ENCODE results near the gene GPC5.

Gene GPC5

DNA sequence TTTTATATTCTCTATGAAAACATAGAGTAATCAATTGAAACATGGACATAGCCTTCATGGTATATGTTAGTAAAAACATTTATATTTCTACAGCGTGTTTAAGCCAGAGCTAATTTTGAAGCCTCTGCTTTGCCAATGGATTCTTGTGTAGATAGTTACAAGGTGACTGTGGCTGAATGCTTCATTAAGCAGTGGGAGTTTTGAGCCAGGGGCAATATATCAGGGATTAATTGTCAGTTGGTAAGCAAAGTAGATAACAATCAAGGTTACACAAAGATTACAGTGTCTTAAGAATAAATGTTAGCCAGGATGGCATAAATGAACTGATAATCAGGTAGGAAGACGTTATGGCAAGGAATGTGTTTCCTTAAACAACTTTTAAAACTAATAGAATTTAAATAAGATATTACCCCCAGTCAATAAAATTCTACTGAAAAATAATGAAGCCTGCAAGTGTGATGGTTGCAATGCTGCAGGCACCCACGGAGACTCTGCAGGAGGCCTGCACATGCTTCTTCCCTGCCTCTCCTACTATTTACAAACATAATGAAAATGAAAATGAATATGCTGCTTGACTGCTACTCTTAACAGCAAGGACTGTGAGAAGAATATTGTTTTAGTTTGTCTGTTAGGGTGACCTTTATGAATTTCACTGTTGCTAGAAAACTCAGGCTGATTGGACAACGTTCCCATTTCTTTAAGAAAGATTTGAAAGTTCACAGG, 588.5 kb downstream of the GPC5 start:
- TF ChIP-seq SIN3A (IDR thresholded peaks at IDR 0.05; ENCODE audit: borderline replicate concordance, insufficient read depth, low read length) (no peak), POLR2AphosphoS5 (IDR thresholded peaks at IDR 0.05; ENCODE audit: low read depth, low read length) (no peak), TAF1 (IDR thresholded peaks at IDR 0.05; ENCODE audit: borderline replicate concordance, insufficient read depth, low read length) (no peak), FOXP2 (optimal IDR thresholded peaks at IDR 0.05; ENCODE audit: borderline replicate concordance, extremely low read depth, extremely low read length, insufficient read depth) (no peak)
- TF ChIP-seq, protein P1, sequence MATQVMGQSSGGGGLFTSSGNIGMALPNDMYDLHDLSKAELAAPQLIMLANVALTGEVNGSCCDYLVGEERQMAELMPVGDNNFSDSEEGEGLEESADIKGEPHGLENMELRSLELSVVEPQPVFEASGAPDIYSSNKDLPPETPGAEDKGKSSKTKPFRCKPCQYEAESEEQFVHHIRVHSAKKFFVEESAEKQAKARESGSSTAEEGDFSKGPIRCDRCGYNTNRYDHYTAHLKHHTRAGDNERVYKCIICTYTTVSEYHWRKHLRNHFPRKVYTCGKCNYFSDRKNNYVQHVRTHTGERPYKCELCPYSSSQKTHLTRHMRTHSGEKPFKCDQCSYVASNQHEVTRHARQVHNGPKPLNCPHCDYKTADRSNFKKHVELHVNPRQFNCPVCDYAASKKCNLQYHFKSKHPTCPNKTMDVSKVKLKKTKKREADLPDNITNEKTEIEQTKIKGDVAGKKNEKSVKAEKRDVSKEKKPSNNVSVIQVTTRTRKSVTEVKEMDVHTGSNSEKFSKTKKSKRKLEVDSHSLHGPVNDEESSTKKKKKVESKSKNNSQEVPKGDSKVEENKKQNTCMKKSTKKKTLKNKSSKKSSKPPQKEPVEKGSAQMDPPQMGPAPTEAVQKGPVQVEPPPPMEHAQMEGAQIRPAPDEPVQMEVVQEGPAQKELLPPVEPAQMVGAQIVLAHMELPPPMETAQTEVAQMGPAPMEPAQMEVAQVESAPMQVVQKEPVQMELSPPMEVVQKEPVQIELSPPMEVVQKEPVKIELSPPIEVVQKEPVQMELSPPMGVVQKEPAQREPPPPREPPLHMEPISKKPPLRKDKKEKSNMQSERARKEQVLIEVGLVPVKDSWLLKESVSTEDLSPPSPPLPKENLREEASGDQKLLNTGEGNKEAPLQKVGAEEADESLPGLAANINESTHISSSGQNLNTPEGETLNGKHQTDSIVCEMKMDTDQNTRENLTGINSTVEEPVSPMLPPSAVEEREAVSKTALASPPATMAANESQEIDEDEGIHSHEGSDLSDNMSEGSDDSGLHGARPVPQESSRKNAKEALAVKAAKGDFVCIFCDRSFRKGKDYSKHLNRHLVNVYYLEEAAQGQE (IDR thresholded peaks at IDR 0.05; ENCODE audit: insufficient read depth in 1 of 2, low read depth in 2 of 2, low read length in 2 of 2): no peak

- TF ChIP-seq POLR2AphosphoS5 (IDR thresholded peaks at IDR 0.05; ENCODE audit: low read depth, low read length): no peak
- TF ChIP-seq, protein P1 (IDR thresholded peaks at IDR 0.05; ENCODE audit: insufficient read depth in 1 of 2, low read depth in 2 of 2, low read length in 2 of 2): no peak
- no peak for TF ChIP-seq SIN3A (IDR thresholded peaks at IDR 0.05; ENCODE audit: borderline replicate concordance, insufficient read depth, low read length)
- no peak for TF ChIP-seq FOXP2 (optimal IDR thresholded peaks at IDR 0.05; ENCODE audit: borderline replicate concordance, extremely low read depth, extremely low read length, insufficient read depth)
- no peak for TF ChIP-seq TAF1 (IDR thresholded peaks at IDR 0.05; ENCODE audit: borderline replicate concordance, insufficient read depth, low read length)
Observed at GRCh38 chr13:91988331-91988730, 589.9 kb downstream of the GPC5 start.

DNA sequence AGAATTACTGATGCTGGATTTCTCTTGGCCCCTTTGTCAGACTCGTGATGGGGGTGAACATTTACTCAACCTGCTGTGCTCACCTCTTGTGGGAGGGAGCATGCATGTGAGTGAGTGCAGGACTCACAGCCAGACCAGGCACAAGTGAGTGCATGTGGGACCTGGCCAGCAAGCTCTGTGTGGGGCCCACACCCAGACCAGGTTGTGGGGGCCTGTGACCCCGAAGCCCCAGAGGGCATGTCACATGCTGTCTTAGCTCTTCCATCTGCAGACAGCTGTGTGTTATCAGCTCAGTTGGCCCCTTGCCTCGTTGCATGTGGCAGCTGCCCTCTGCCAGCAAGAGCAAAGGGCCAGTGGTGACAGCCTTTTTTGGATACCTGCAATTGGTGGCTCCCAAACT, 614.4 kb downstream of the GPC5 start:
- TF ChIP-seq TAF1 (IDR thresholded peaks at IDR 0.05; ENCODE audit: borderline replicate concordance, insufficient read depth, low read length): no peak
- TF ChIP-seq SIN3A (IDR thresholded peaks at IDR 0.05; ENCODE audit: borderline replicate concordance, insufficient read depth, low read length): no peak
- TF ChIP-seq POLR2AphosphoS5 (IDR thresholded peaks at IDR 0.05; ENCODE audit: low read depth, low read length): no peak

DNA sequence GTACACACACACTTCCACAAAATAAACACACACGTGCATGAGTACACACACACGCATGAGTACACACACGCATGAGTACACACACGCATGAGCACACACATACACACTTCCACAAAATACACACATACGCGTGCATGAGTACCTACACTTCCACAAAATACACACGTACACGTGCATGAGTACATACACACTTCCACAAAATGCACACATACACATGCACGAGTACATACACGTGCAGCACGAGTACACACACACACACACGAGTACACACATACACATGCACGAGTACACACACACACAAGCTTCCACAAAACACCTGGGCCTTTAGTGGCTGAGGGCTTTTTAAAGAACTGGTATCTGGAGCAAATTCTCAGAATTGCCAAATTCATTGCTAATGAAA, 619.3 kb downstream of the GPC5 start:
- TF ChIP-seq TAF1 (IDR thresholded peaks at IDR 0.05; ENCODE audit: borderline replicate concordance, insufficient read depth, low read length) (no peak), SIN3A (IDR thresholded peaks at IDR 0.05; ENCODE audit: borderline replicate concordance, insufficient read depth, low read length) (no peak), FOXP2 (optimal IDR thresholded peaks at IDR 0.05; ENCODE audit: borderline replicate concordance, extremely low read depth, extremely low read length, insufficient read depth) (no peak), POLR2AphosphoS5 (IDR thresholded peaks at IDR 0.05; ENCODE audit: low read depth, low read length) (no peak)
- TF ChIP-seq, protein P1 (IDR thresholded peaks at IDR 0.05; ENCODE audit: insufficient read depth in 1 of 2, low read depth in 2 of 2, low read length in 2 of 2): no peak

DNA sequence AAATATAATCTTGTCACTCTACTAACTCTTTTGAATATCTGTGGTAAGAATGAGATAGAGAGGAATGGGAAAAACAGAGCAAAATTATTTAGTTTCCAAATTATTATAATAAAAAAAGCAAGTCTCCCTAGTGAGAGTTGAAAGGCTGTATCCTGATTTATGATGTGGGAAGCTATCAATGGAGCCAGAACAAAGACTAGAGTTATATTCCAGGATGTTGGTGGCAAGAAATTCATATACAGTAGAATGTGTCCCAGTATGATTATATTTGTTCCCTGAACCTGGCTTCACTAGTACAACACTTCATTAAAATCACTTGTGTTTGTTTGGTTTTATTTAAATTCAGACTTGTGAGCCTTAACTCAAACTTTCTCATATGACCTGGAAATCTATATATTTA, 630.3 kb downstream of the GPC5 start:
- TF ChIP-seq, protein P1 (IDR thresholded peaks at IDR 0.05; ENCODE audit: insufficient read depth in 1 of 2, low read depth in 2 of 2, low read length in 2 of 2): no peak

All from PFSK-1 (cell line).